HepG2 (cell line): ENCODE results near the gene DCUN1D4.

ENCODE experiments used
- POLR2A ChIP-seq, 2 experiments: IDR thresholded peaks; 2 replicates each; pipeline ENCODE4 v1.6.1; 2011; ENCODE audit warnings: low read depth in 2 of 2, low read length in 2 of 2, mild to moderate bottlenecking in 1 of 2, moderate library complexity in 1 of 2; ENCODE audit not compliant: insufficient read depth in 1 of 2
- SRF ChIP-seq: IDR thresholded peaks from 2 replicates; pipeline ENCODE4 v1.6.1; 2011; ENCODE audit warnings: mild to moderate bottlenecking, low read depth, low read length, moderate library complexity

DNA sequence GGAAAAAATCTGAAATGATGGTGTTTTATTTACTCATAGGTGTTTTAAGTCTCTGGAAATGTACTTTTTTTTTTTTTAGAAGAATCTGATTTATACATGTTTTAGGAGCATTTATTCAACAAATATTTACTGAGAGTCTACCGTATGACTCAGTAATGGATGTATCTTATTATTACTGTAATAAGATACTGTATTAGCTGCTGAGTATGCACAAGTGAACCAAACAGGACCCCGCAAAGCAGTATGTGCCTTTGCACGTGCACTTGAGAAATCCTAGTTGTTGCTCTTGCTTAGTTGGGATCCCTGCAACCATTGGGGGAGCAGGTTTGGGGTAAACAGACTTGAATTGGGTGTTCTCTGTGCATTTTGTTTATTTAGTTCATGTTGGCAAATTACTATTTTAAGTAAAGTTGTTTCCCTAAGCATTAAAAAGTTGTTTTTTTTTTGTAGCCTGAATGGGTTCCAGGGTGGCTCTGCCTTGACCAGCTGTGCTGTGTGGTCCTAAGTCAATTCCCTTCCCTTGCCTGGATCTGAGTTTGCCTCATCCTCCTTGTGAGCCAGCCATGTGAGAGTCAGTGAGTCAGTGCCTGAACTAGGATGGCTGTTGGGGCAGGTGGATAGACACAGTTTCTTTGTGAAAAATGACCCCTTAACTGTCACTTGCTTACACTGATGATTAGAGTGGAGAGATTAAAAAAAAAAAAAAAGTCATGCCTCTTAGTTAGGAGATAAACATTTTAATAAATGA, 27.7 kb downstream of the DCUN1D4 start:
- TF ChIP-seq POLR2A (IDR thresholded peaks at IDR 0.05; ENCODE audit: insufficient read depth in 1 of 2, low read depth in 2 of 2, low read length in 2 of 2) (no peak), SRF (no peak)
